ACHN (cell line): ENCODE measurements around the gene STKLD1.
"Not testable (repeated sequence)": the region's sequence is repeated elsewhere in the genome, so short reads cannot be mapped to it uniquely, and the experiment has no call there.

Experiments used
- DNase-seq: peaks from one replicate; pipeline ENCODE4 v3.0.0-alpha.2; 2015
- in situ Hi-C: cut with HindIII; loops from 2 replicates; pipeline ENCODE4 v1.10.0; 2017; ENCODE audit warnings: low sequenced_read_pairs, low pct_ligation_motif_present, low pct_unique_long_range_greater_than_20kb

STKLD1 gene

GRCh38 chr9:133451865-133452264, 75.7 kb downstream of the STKLD1 start:
- in situ Hi-C loops = not testable (repeated sequence)

GRCh38 chr9:133452562-133452961, 76.4 kb downstream of the STKLD1 start:
- in situ Hi-C loops = no loop called here
- DNase-seq = no peak

More at GRCh38 chr9:133451865-133452264, 75.7 kb downstream of the STKLD1 start:
- not testable (repeated sequence) for DNase-seq

- no peak for DNase-seq
- in situ Hi-C loops = no loop called here
Observed at GRCh38 chr9:133453651-133454050, 77.5 kb downstream of the STKLD1 start.

GRCh38 chr9:133454325-133454724, 78.2 kb downstream of the STKLD1 start:
- DNase-seq = no peak
- in situ Hi-C loops = no loop called here

- DNase-seq = no peak
- in situ Hi-C loops = no loop called here
Observed at GRCh38 chr9:133454943-133455673, 78.9 kb downstream of the STKLD1 start.
